ENCODE results near the gene STARD7.
"Not testable (repeated sequence)": the region's sequence is repeated elsewhere in the genome, so short reads cannot be mapped to it uniquely, and the experiment has no call there.

The STARD7 gene

GRCh38 chr2:96148410-96149217 is 60.0 kb downstream of the STARD7 start:
- DNase-seq (ENCODE audit: low read depth in 2 of 2): peak; percentile 98

- DNase-seq (ENCODE audit: low read depth in 2 of 2): no peak
Observed at GRCh38 chr2:96147593-96148201, 60.9 kb downstream of the STARD7 start.

- no peak for DNase-seq (ENCODE audit: low read depth in 2 of 2)
Observed at GRCh38 chr2:96146881-96147592, 61.6 kb downstream of the STARD7 start.

GRCh38 chr2:96146153-96146880 is 62.3 kb downstream of the STARD7 start:
- peak; percentile 88 to 90 for DNase-seq (ENCODE audit: low read depth in 2 of 2)

- no peak for DNase-seq (ENCODE audit: low read depth in 2 of 2)
Observed at GRCh38 chr2:96145848-96146152, 62.8 kb downstream of the STARD7 start.

- peak; percentile 95 for DNase-seq (ENCODE audit: low read depth in 2 of 2)
Observed at GRCh38 chr2:96145036-96145847, 63.4 kb downstream of the STARD7 start, which contains the start of gene DUSP2. DUSP2 (minus strand) TSS chr2:96145440; CDS start chr2:96145354, 86 bp downstream.

- no peak for DNase-seq (ENCODE audit: low read depth in 2 of 2)
Observed at GRCh38 chr2:96144481-96145035, 64.1 kb downstream of the STARD7 start.

GRCh38 chr2:96143848-96144480 is 64.7 kb downstream of the STARD7 start:
- DNase-seq (ENCODE audit: low read depth in 2 of 2): no peak

- DNase-seq (ENCODE audit: low read depth in 2 of 2): no peak
Observed at GRCh38 chr2:96143231-96143847, 65.3 kb downstream of the STARD7 start.

GRCh38 chr2:96142217-96143113 is 66.2 kb downstream of the STARD7 start:
- peak; percentile 76 to 79 for DNase-seq (ENCODE audit: low read depth in 2 of 2)

GRCh38 chr2:96141624-96141967 is 67.0 kb downstream of the STARD7 start:
- not testable (repeated sequence) for DNase-seq (ENCODE audit: low read depth in 2 of 2)

- no peak for DNase-seq (ENCODE audit: low read depth in 2 of 2)
Observed at GRCh38 chr2:96140941-96141623, 67.5 kb downstream of the STARD7 start.

- DNase-seq (ENCODE audit: low read depth in 2 of 2): no peak
Observed at GRCh38 chr2:96139181-96139758, 69.4 kb downstream of the STARD7 start.

- no peak for DNase-seq (ENCODE audit: low read depth in 2 of 2)
Observed at GRCh38 chr2:96138179-96139145, 70.2 kb downstream of the STARD7 start, which contains the start of gene ASTL. ASTL (minus strand) TSS chr2:96138502; CDS start chr2:96138436, 66 bp downstream.

GRCh38 chr2:96137321-96138178 is 71.1 kb downstream of the STARD7 start:
- no peak for DNase-seq (ENCODE audit: low read depth in 2 of 2)

Measured in stimulated activated CD8-positive, alpha-beta memory T cell treated with anti-CD3 and anti-CD28 coated beads, Interleukin-15, amount 100 ng/mL, for 48 hours (primary cell).